ENCODE measurements around the gene MTHFD2L.

GRCh38 chr4:74127745-74128144 is 30.2 kb upstream of the MTHFD2L start:
- no peak for TF ChIP-seq CREB1 (IDR thresholded peaks at IDR 0.05; ENCODE audit: low read depth)
- TF ChIP-seq ZBTB7A (IDR thresholded peaks at IDR 0.05; ENCODE audit: low read depth): no peak
- TF ChIP-seq YY1 (IDR thresholded peaks at IDR 0.05; ENCODE audit: low read depth): no peak
- no peak for TF ChIP-seq TEAD4 (IDR thresholded peaks at IDR 0.05)
- TF ChIP-seq EGR1 (IDR thresholded peaks at IDR 0.05): no peak
- no peak for TF ChIP-seq TAF1 (IDR thresholded peaks at IDR 0.05; ENCODE audit: low read depth)
- TF ChIP-seq MAX (IDR thresholded peaks at IDR 0.05): no peak
- no peak for TF ChIP-seq EP300 (IDR thresholded peaks at IDR 0.05; ENCODE audit: borderline replicate concordance)
- TF ChIP-seq RAD21 (IDR thresholded peaks at IDR 0.05; ENCODE audit: low read depth): no peak

All from Ishikawa (cell line).